GM12873 (cell line): ENCODE measurements around the gene DYSF.

Experiments used
- TF ChIP-seq, protein P1 (sequence below): IDR thresholded peaks from 2 replicates; pipeline ENCODE4 v1.5.1; 2012; ENCODE audit warnings: low read depth, mild to moderate bottlenecking, moderate library complexity, low read length, control low read depth; ENCODE audit not compliant: insufficient read depth; ENCODE audit errors: missing control alignments

DYSF gene

DNA sequence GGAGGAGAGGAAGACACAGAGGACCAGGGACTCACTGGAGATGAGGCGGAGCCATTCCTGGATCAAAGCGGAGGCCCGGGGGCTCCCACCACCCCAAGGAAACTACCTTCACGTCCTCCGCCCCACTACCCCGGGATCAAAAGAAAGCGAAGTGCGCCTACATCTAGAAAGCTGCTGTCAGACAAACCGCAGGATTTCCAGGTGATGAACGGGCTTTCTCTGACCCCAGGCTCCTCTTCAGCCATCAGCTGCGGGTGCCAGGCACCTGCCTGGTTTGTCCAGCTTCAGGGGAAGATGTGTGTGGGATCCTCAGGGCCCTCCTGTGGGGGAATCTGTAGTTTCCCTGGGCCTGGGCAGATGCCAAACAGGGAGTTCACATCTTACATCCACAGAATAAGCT, 60.4 kb downstream of the DYSF start:
- TF ChIP-seq, protein P1, sequence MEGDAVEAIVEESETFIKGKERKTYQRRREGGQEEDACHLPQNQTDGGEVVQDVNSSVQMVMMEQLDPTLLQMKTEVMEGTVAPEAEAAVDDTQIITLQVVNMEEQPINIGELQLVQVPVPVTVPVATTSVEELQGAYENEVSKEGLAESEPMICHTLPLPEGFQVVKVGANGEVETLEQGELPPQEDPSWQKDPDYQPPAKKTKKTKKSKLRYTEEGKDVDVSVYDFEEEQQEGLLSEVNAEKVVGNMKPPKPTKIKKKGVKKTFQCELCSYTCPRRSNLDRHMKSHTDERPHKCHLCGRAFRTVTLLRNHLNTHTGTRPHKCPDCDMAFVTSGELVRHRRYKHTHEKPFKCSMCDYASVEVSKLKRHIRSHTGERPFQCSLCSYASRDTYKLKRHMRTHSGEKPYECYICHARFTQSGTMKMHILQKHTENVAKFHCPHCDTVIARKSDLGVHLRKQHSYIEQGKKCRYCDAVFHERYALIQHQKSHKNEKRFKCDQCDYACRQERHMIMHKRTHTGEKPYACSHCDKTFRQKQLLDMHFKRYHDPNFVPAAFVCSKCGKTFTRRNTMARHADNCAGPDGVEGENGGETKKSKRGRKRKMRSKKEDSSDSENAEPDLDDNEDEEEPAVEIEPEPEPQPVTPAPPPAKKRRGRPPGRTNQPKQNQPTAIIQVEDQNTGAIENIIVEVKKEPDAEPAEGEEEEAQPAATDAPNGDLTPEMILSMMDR, result no peak

DNA sequence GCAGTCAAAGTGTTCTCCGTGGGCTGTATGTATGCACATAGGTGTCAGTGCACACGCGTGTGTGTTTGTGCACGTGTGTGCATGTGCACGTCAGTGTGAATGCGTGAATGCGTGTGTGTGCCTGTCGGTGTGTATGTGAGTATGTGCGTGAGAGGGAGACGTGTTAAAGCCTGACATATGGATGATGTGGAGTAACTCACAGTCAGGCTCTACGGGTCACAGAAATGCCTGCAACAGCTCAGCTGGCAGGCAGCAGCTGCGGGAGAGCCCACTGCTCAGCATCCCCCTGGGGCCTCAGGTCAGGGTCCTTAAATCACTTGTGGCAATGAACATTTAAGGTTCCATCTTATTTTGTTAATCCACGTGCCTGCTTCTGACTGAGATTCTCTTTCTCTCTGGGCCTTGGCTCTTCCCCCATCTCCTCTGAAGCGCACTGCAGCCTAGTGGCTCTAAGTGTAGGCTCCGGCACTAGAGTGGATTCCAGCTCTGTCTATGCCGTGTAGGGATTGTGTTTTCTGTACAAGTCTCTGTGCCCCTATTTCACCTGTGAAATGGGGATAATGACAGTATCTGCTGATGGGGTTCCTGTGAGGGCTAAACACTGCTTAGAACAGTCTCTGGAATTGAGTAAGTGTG, 63.0 kb downstream of the DYSF start:
- TF ChIP-seq, protein P1, result no peak

- TF ChIP-seq, protein P1, result no peak
These were observed 64.5 kb downstream of the DYSF start for GRCh38 chr2:71517851-71518250.

- TF ChIP-seq, protein P1, result no peak
These were observed 68.1 kb downstream of the DYSF start for GRCh38 chr2:71521436-71521950.

- TF ChIP-seq, protein P1, result no peak
These were observed 71.1 kb downstream of the DYSF start for GRCh38 chr2:71524476-71524875.

DNA sequence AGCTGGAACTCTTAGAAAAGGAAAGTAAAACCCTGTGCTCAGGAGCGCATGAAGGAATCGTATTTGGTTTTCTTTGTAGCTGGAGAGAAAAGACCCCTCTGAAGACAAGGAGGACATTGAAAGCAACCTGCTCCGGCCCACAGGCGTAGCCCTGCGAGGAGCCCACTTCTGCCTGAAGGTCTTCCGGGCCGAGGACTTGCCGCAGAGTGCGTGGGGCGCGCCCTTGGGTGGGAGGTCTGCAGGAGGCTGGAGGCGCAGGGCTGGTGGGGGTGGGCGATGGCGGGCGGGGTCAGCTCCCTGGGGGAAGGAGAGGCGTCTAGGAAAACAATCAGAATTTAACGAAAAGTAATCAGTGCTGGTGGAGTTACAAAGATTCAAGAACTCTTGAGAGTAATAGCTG, 72.8 kb downstream of the DYSF start:
- TF ChIP-seq, protein P1, result no peak

DNA sequence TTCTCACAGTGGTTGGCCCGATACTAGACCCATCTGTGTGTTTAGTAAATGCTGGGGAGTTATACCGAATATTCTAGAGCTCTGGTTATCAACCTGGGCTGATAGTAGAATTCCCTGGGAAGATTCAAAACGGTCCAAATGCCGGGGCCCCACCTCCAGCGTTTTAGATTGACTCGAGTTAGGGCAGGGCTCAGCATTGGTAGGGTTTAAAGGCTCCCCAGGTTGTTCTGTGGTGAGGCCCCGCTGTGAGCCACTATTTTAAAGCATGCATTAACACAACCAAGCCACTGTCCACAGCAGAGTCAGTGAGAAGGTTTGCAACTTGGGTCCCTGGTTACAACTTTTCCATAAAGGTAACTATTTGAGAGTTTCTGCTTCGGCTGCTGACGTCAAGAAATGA, 73.6 kb downstream of the DYSF start:
- TF ChIP-seq, protein P1, result no peak

GRCh38 chr2:71528131-71528591, 74.8 kb downstream of the DYSF start:
- TF ChIP-seq, protein P1, result no peak
